Psoas muscle (tissue), 8 donors: ENCODE data around the gene PLXDC2. TPM values are rescaled to one million over a fixed set of nuclear protein-coding genes. Genes with fewer than 3 reads are reported as not detected.

Source experiments
- ATAC-seq, 4 donors: fragments of 200-7000 bp; cut with Tn5 transposase; one replicate each; pipeline ENCODE4 v1.9.1; 2020; ENCODE audit warnings: moderate library complexity in 3 of 4, mild to moderate bottlenecking in 2 of 4
- DNase-seq, 2 donors: peaks; one replicate each; pipeline ENCODE4 v3.0.0-alpha.2; 2020
- H3K27ac ChIP-seq: fragments of 200-600 bp; one replicate; pipeline ENCODE4 v1.8.0; 2022
- H3K27me3 ChIP-seq, 3 donors: fragments of 200-600 bp in 1 of 3; one replicate each; pipeline versions ENCODE4 v1.6.1 to v1.8.0; 2013 to 2022; ENCODE audit warnings: low read length in 2 of 3, mild to moderate bottlenecking in 2 of 3, moderate library complexity in 1 of 3; ENCODE audit not compliant: insufficient read depth in 3 of 3
- H3K36me3 ChIP-seq, 2 donors: fragments of 200-600 bp in 1 of 2; one replicate each; pipeline versions ENCODE4 v1.6.1 to v1.8.0; 2013 to 2022; ENCODE audit warnings: low read depth in 1 of 2, mild to moderate bottlenecking in 1 of 2, moderate library complexity in 1 of 2; ENCODE audit not compliant: insufficient read depth in 1 of 2
- H3K4me1 ChIP-seq: fragments of 200-600 bp; one replicate; pipeline ENCODE4 v1.8.0; 2022
- H3K4me3 ChIP-seq: fragments of 200-600 bp; one replicate; pipeline ENCODE4 v1.8.0; 2022; ENCODE audit warnings: mild to moderate bottlenecking
- H3K9me3 ChIP-seq: fragments of 200-600 bp; one replicate; pipeline ENCODE4 v1.8.0; 2022
- WGBS, 3 donors: extraction: QIAGEN DNeasy Blood & Tissue Kit; methylation state at CpG; one replicate each; pipeline versions ENCODE4 v1.1.6 to v1.1.7; 2013; 5-methylcytosine and 5-hydroxymethylcytosine counted together
- intact Hi-C, 2 donors: fragments of 100-400 bp; cut with DNase I; formaldehyde crosslinking; loops; one replicate each; pipeline versions ENCODE4 v1.11.0 to v1.14.2; 2022
- polyA plus RNA-seq, 3 donors: library from polyadenylated mRNA; stranded (reverse); fragments of 200-250 nt; gene quantifications; one replicate each; pipeline ENCODE4 v1.2.3, GENCODE V29; 2013
- total RNA-seq, 4 donors: library from RNA; stranded (reverse); fragmentation: NEBNext Ultra II Directional in 2 of 4; extraction: Animal tissue kit (Norgen Biotek cat#: 25700) in 2 of 4; gene quantifications; one replicate each; pipeline versions ENCODE4 v1.2.1 to v1.2.4, GENCODE V29; 2021 to 2023
- TF ChIP-seq, protein P1 (sequence below): fragments of 200-600 bp; IDR thresholded peaks from one replicate; pipeline ENCODE4 v1.8.0; 2022; ENCODE audit warnings: antibody characterized with exemption
- donor health status: healthy with polysubstance abuse.
- donor health status: DM: no; HTN: no; CAD: no; lungs with moderate emphysema.
- donor health status: Bipolar disorder and iron deficiency.
- donor health status: healthy.
- donor health status: DM: yes; HTN: yes; CAD: no.
- donor health status: DM: no; HTN: no; CAD: no.
- donor health status: DM: no; HTN: no; CAD: no.
- donor health status: DM: yes; HTN: yes; CAD: no.

The PLXDC2 gene
- total and polyA plus RNA-seq, 7 donors, result 2.3 to 21.4 (median 9.2) TPM

DNA sequence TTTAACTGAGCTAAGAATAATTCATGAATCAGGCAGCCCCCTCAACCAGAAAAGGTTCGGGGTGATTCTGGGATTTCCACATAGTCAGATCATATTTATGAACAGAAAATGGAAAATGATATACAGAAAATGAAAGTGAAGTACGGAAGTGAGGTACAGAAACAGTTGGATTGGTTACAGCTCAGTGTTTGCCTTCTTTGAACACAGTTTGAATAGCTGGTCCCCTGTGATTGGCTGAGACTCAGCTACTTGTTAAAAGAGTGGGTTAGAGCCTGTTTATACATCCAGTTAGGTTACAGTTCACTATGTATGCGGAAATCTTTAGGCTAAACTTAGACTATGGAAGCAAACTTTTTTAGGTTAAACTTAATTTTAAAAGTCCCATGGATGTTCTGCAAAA, 511.7 kb downstream of the PLXDC2 start:
- Histone ChIP-seq H3K4me3 (no peak overlapping the region), H3K27me3 (no peaks in the 10 kb centered on the region), H3K9me3 (peaks cover 3% of the 10 kb centered on the region), H3K36me3 (no peaks in the 10 kb centered on the region), H3K27ac (no peak overlapping the region), H3K4me1 (no peaks in the 10 kb centered on the region)
- WGBS, 3 donors, result 89 to 93% (median 90%) methylated on average over 3 of the region's 3 CpGs
- DNase-seq (no peak), ATAC-seq (no peak)
- TF ChIP-seq, protein P1, sequence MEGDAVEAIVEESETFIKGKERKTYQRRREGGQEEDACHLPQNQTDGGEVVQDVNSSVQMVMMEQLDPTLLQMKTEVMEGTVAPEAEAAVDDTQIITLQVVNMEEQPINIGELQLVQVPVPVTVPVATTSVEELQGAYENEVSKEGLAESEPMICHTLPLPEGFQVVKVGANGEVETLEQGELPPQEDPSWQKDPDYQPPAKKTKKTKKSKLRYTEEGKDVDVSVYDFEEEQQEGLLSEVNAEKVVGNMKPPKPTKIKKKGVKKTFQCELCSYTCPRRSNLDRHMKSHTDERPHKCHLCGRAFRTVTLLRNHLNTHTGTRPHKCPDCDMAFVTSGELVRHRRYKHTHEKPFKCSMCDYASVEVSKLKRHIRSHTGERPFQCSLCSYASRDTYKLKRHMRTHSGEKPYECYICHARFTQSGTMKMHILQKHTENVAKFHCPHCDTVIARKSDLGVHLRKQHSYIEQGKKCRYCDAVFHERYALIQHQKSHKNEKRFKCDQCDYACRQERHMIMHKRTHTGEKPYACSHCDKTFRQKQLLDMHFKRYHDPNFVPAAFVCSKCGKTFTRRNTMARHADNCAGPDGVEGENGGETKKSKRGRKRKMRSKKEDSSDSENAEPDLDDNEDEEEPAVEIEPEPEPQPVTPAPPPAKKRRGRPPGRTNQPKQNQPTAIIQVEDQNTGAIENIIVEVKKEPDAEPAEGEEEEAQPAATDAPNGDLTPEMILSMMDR, result no peak
- intact Hi-C loops, result no loop called here

DNA sequence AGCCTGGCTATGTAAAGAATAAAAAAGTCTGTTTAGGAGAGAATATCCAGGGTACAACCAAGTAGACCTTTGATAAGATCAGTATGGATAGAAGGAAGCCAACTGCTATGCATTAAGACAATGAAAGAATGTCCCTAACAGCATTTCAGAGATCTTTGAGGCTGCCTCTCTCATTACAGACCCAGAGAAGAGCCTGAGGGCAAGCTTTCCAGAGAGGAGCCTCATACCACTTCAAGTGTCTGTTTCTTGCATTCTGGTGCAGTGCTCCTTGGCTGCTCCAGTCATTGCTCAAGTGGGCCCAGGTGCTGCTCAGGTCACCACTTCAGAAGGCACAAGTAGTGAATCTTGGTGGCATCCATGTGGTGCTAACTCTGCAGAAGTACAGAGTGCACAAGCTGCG, 514.0 kb downstream of the PLXDC2 start:
- 89 to 100% (median 93%) methylated on average over 1 of the region's 1 CpG for WGBS, 3 donors
- H3K4me3 ChIP-seq, result no peak overlapping the region
- TF ChIP-seq, protein P1, result no peak
- ATAC-seq (no peak), DNase-seq (no peak)
- intact Hi-C loops, result no loop called here
- H3K9me3 ChIP-seq, result no peaks in the 10 kb centered on the region
- no peaks in the 10 kb centered on the region for H3K4me1 ChIP-seq
- no peaks in the 10 kb centered on the region for H3K36me3 ChIP-seq
- H3K27me3 ChIP-seq, result no peaks in the 10 kb centered on the region
- no peak overlapping the region for H3K27ac ChIP-seq

DNA sequence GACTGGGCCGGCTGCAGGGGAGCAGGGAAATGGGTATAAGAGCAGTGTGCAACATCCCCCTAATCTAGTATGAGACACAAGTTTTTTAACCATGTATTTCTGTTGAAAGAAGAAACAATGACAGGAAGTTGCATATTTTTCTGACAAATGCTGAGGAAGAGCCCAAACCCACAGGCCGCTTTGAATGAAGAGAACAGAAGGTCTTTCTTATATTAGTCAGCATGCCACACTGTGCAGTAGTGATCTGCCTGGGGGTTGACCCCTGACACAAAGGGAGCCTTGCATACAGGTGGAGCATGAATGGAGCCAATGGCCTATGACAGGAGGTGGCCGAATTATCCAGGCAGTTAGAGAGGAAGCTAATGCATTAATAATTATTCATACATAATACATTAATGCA, 518.3 kb downstream of the PLXDC2 start:
- Histone ChIP-seq H3K4me1 (no peaks in the 10 kb centered on the region), H3K4me3 (no peak overlapping the region), H3K36me3 (no peaks in the 10 kb centered on the region), H3K9me3 (no peaks in the 10 kb centered on the region), H3K27ac (no peak overlapping the region), H3K27me3 (no peaks in the 10 kb centered on the region)
- 77 to 83% (median 83%) methylated on average over 3 of the region's 3 CpGs for WGBS, 3 donors
- TF ChIP-seq, protein P1, result no peak
- intact Hi-C loops, result no loop called here
- ATAC-seq, result no peak
- DNase-seq, result no peak
